IMR-90 (cell line): ENCODE results near the gene EZR. TPM values are rescaled to one million over a fixed set of nuclear protein-coding genes. Genes with fewer than 3 reads are reported as not detected.

ENCODE experiments used
- ATAC-seq: fragments of 200-7000 bp; cut with Tn5 transposase; 2 replicates; pipeline ENCODE4 v1.9.1; 2020; ENCODE audit warnings: low read depth, mild to moderate bottlenecking, moderate library complexity
- BruUV-seq: library from RNA; stranded (reverse); fragments of 400-500 nt; replicated peaks from 2 replicates; lab custom pipeline; 2021; lab: Mats Ljungman, UMichigan
- CTCF ChIA-PET: fragments of 300-600 bp; formaldehyde crosslinking; extraction: SDS; loops from one replicate; lab custom pipeline; 2021; ENCODE audit warnings: antibody characterized with exemption; lab: Yijun Ruan, JAX
- POLR2A ChIA-PET: fragments of 300-600 bp; sonication (Branson Sonifier 250); formaldehyde crosslinking; loops from one replicate; lab custom pipeline; 2022; ENCODE audit warnings: antibody characterized with exemption; ENCODE audit not compliant: unreplicated experiment; lab: Charles Lee
- DNase-seq: peaks from one replicate; pipeline ENCODE4 v3.0.0; 2013
- H2AFZ ChIP-seq: replicated peaks from 2 replicates; pipeline ENCODE3; 2013; ENCODE audit warnings: low read length, mild to moderate bottlenecking; ENCODE audit not compliant: poor library complexity
- H2AK5ac ChIP-seq: 2 replicates; pipeline ENCODE4 v1.6.1; 2013; ENCODE audit warnings: low read depth, low read length, inconsistent platforms
- H2AK9ac ChIP-seq: replicated peaks from 2 replicates; pipeline ENCODE3; 2013; ENCODE audit warnings: mild to moderate bottlenecking, low read depth, low read length, moderate library complexity; ENCODE audit not compliant: poor library complexity
- H2BK120ac ChIP-seq: 2 replicates; pipeline ENCODE4 v1.6.1; 2013; ENCODE audit warnings: low read depth, low read length, inconsistent platforms
- H2BK15ac ChIP-seq: 3 replicates; pipeline ENCODE4 v1.6.1; 2013; ENCODE audit warnings: low read depth, low read length, inconsistent platforms
- H2BK20ac ChIP-seq: 2 replicates; pipeline ENCODE4 v1.6.1; 2013; ENCODE audit warnings: low read depth, mild to moderate bottlenecking, inconsistent platforms, low read length, moderate library complexity
- H2BK5ac ChIP-seq: 2 replicates; pipeline ENCODE4 v1.6.1; 2013; ENCODE audit warnings: mild to moderate bottlenecking, low read depth, low read length, inconsistent platforms; ENCODE audit not compliant: poor library complexity, severe bottlenecking
- H3K14ac ChIP-seq: replicated peaks from 2 replicates; pipeline ENCODE4 v1.6.1; 2013; ENCODE audit warnings: low read depth, low read length, inconsistent platforms
- H3K18ac ChIP-seq: 2 replicates; pipeline ENCODE4 v1.6.1; 2013; ENCODE audit warnings: low read depth, low read length, control low read depth
- H3K23ac ChIP-seq: 2 replicates; pipeline ENCODE4 v1.6.1; 2013; ENCODE audit warnings: low read depth, low read length, inconsistent platforms
- H3K27ac ChIP-seq: 2 replicates; pipeline ENCODE4 v1.5.1; 2013; ENCODE audit warnings: mild to moderate bottlenecking, control low read depth, low read length; ENCODE audit not compliant: insufficient read depth
- H3K27me3 ChIP-seq: 2 replicates; pipeline ENCODE4 v1.6.1; 2013; ENCODE audit warnings: low read length; ENCODE audit not compliant: control insufficient read depth, insufficient read depth
- H3K36me3 ChIP-seq: 2 replicates; pipeline ENCODE4 v1.6.1; 2013; ENCODE audit warnings: low read length, mixed read lengths; ENCODE audit not compliant: control insufficient read depth, insufficient read depth
- H3K4ac ChIP-seq: 2 replicates; pipeline ENCODE4 v1.6.1; 2013; ENCODE audit warnings: low read depth, low read length, inconsistent platforms
- H3K4me1 ChIP-seq: 2 replicates; pipeline ENCODE4 v1.6.1; 2013; ENCODE audit warnings: low read length, mixed read lengths; ENCODE audit not compliant: control insufficient read depth, insufficient read depth
- H3K4me2 ChIP-seq: 2 replicates; pipeline ENCODE4 v1.6.1; 2013; ENCODE audit warnings: low read depth, mild to moderate bottlenecking, control low read depth, low read length, moderate library complexity
- H3K4me3 ChIP-seq: 2 replicates; pipeline ENCODE4 v1.5.1; 2013; ENCODE audit warnings: low read depth, mild to moderate bottlenecking, control low read depth, low read length, moderate library complexity; ENCODE audit not compliant: insufficient read depth
- H3K56ac ChIP-seq: 2 replicates; pipeline ENCODE4 v1.6.1; 2013; ENCODE audit warnings: low read length, inconsistent platforms; ENCODE audit not compliant: insufficient read depth; ENCODE audit errors: extremely low read depth
- H3K79me1 ChIP-seq, 2 experiments: 2 replicates each; pipeline ENCODE4 v1.6.1; 2013; ENCODE audit warnings: low read length in 2 of 2, inconsistent platforms in 1 of 2, low read depth in 1 of 2
- H3K9ac ChIP-seq: 2 replicates; pipeline ENCODE4 v1.6.1; 2013; ENCODE audit warnings: low read depth, low read length, control low read depth
- H3K9me1 ChIP-seq: 2 replicates; pipeline ENCODE4 v1.6.1; 2013; ENCODE audit warnings: low read length, inconsistent platforms; ENCODE audit not compliant: insufficient read depth
- H3K9me3 ChIP-seq: 2 replicates; pipeline ENCODE4 v1.6.1; 2013; ENCODE audit warnings: low read length; ENCODE audit not compliant: control insufficient read depth, insufficient read depth
- H4K20me1 ChIP-seq: 2 replicates; pipeline ENCODE4 v1.6.1; 2013; ENCODE audit warnings: low read length, inconsistent platforms; ENCODE audit not compliant: insufficient read depth
- H4K5ac ChIP-seq: 2 replicates; pipeline ENCODE4 v1.6.1; 2013; ENCODE audit warnings: mild to moderate bottlenecking, low read depth, low read length, control low read depth
- H4K8ac ChIP-seq, 2 experiments: 2 replicates each; pipeline ENCODE4 v1.6.1; 2013; ENCODE audit warnings: low read depth in 2 of 2, low read length in 2 of 2, control low read depth in 1 of 2, inconsistent platforms in 1 of 2
- H4K91ac ChIP-seq: 2 replicates; pipeline ENCODE4 v1.6.1; 2013; ENCODE audit warnings: low read depth, low read length, inconsistent platforms; ENCODE audit not compliant: insufficient read depth
- USF2 ChIP-seq: fragments of 150-350 bp; IDR thresholded peaks from 2 replicates; pipeline ENCODE4 v1.6.1; 2017; ENCODE audit warnings: mild to moderate bottlenecking, antibody characterized with exemption, low read length, low read depth
- WGBS, 2 experiments: methylation state at CpG; one replicate each; pipeline versions ENCODE4 v1.1.5 to v1.1.7; 2013; ENCODE audit warnings: missing lambda C conversion rate in 2 of 2; ENCODE audit not compliant: insufficient read length in 1 of 2; ENCODE audit errors: extremely low coverage in 2 of 2; 5-methylcytosine and 5-hydroxymethylcytosine counted together
- dilution Hi-C: fragments of 300-500 bp; cut with HindIII; formaldehyde crosslinking; loops from one replicate; pipeline ENCODE4 v1.14.3; 2018; ENCODE audit warnings: low sequenced_read_pairs; ENCODE audit not compliant: unreplicated experiment
- in situ Hi-C: fragments of 300-500 bp; cut with MboI; formaldehyde crosslinking; loops from 3 replicates; pipeline ENCODE4 v1.14.3; 2019; ENCODE audit warnings: low sequenced_read_pairs, inconsistent platforms, mixed read lengths
- intact Hi-C: fragments of 100-400 bp; cut with micrococcal nuclease; formaldehyde crosslinking; loops from 2 replicates; pipeline ENCODE4 v1.10.0; 2022
- polyA plus RNA-seq, 3 experiments: library from polyadenylated mRNA; depleted of rRNA; stranded (reverse); fragments of >200 nt; gene quantifications; 2 replicates each; pipeline ENCODE4 v1.2.3, GENCODE V29; 2012; ENCODE audit warnings: low replicate concordance in 1 of 3
- total RNA-seq: library from RNA; depleted of rRNA; stranded (reverse); fragments of >200 nt; gene quantifications from 2 replicates; pipeline ENCODE4 v1.2.3, GENCODE V29; 2012

EZR gene
- total and polyA plus RNA-seq, 2 of the 4 experiments (the other 2 are of a cell fraction): 83.8 to 145 TPM

- intact Hi-C loops (loop anchor here (1.0 kb wide), 1 partner anchor 152 kb away; no protein-coding TSS in a partner anchor), dilution Hi-C loops (no loop called here), in situ Hi-C loops (no loop called here)
- no peak overlapping the region for H3K23ac ChIP-seq
- BruUV-seq: no TSS peak
- H3K27ac ChIP-seq: no peak overlapping the region
- H2BK15ac ChIP-seq: no peak overlapping the region
- H3K4me2 ChIP-seq: no peak overlapping the region
- H2BK5ac ChIP-seq: no peak overlapping the region
- no peaks in the 10 kb centered on the region for H3K9me3 ChIP-seq
- no peak overlapping the region for H3K14ac ChIP-seq
- DNase-seq: no peak
- H4K8ac ChIP-seq: peak overlapping the region; percentile 98 to 99
- peaks cover 2% of the 10 kb centered on the region; the same call in 1 of the 2 replicates for H3K9me1 ChIP-seq
- no peak overlapping the region for H2BK120ac ChIP-seq
- TF ChIP-seq USF2: no peak
- peak overlapping the region; percentile 31 for H2AK9ac ChIP-seq
- H3K4ac ChIP-seq: 0 out of 2 replicates have a peak overlapping the region, but pooled peaks have one; percentile 15
- H4K91ac ChIP-seq: no peak overlapping the region
- H3K18ac ChIP-seq: no peak overlapping the region
- POLR2A ChIA-PET: no interaction called here
- no peak overlapping the region for H2BK20ac ChIP-seq
- H3K4me3 ChIP-seq: no peak overlapping the region
- peaks cover 6% of the 10 kb centered on the region; the same call in 1 of the 2 replicates for H4K20me1 ChIP-seq
- H2AFZ ChIP-seq: peak overlapping the region; percentile 99
- H3K4me1 ChIP-seq: peaks cover 6% of the 10 kb centered on the region
- no peak overlapping the region for H3K56ac ChIP-seq
- no peak overlapping the region for H3K9ac ChIP-seq
- H3K79me1 ChIP-seq: peaks cover 11 to 25% of the 10 kb centered on the region in 2 experiments; a peak in 3 of 4 replicates
- H2AK5ac ChIP-seq: no peak overlapping the region; the same call in 1 of the 2 replicates
- no peak for ATAC-seq
- CTCF ChIA-PET: interaction anchor here (0.8 kb wide), 1 partner anchor 18 kb away, joined by 3 read pairs; no protein-coding TSS in a partner anchor
- no peaks in the 10 kb centered on the region for H3K36me3 ChIP-seq
- H4K5ac ChIP-seq: peak overlapping the region; percentile 97
- H3K27me3 ChIP-seq: no peaks in the 10 kb centered on the region
- no CpG with 5 or more reads among the region's 6 CpGs for WGBS, 2 experiments
Observed at GRCh38 chr6:158819977-158820622, 932 bp upstream of the EZR start.
